COR-L47 (cell line): ENCODE results near the gene SPON2.
"Not testable (repeated sequence)": the region's sequence is repeated elsewhere in the genome, so short reads cannot be mapped to it uniquely, and the experiment has no call there.

Experiments
- DNase-seq: peaks from one replicate; lab custom pipeline; 2025; lab: John Stamatoyannopoulos, UW

The SPON2 gene

GRCh38 chr4:1151541-1151940 is 20.8 kb downstream of the SPON2 start:
- no peak for DNase-seq

- DNase-seq: no peak
Measured at GRCh38 chr4:1150875-1151274, 21.5 kb downstream of the SPON2 start.

GRCh38 chr4:1139860-1140259 is 32.5 kb downstream of the SPON2 start:
- no peak for DNase-seq

GRCh38 chr4:1137850-1138249 is 34.5 kb downstream of the SPON2 start:
- DNase-seq: no peak

GRCh38 chr4:1137063-1137776 is 35.2 kb downstream of the SPON2 start:
- DNase-seq: no peak

- no peak for DNase-seq
Measured at GRCh38 chr4:1136048-1136447, 36.3 kb downstream of the SPON2 start.

GRCh38 chr4:1133033-1133432 is 39.4 kb downstream of the SPON2 start:
- no peak for DNase-seq

GRCh38 chr4:1130316-1131186 is 41.8 kb downstream of the SPON2 start:
- DNase-seq: peak; percentile 53

- no peak for DNase-seq
Measured at GRCh38 chr4:1126506-1126905, 45.9 kb downstream of the SPON2 start.

GRCh38 chr4:1125466-1125865 is 46.9 kb downstream of the SPON2 start:
- DNase-seq: not testable (repeated sequence)

GRCh38 chr4:1124818-1125217 is 47.6 kb downstream of the SPON2 start:
- no peak for DNase-seq

- DNase-seq: no peak
Measured at GRCh38 chr4:1122505-1122904, 49.9 kb downstream of the SPON2 start.
